H1 (cell line): ENCODE data around the gene TSR3. TPM values are rescaled to one million over a fixed set of nuclear protein-coding genes. Genes with fewer than 3 reads are reported as not detected.

Source experiments
- CTCF ChIA-PET: fragments of 300-600 bp; sonication (Branson Sonifier 250); formaldehyde crosslinking; loops from one replicate; lab custom pipeline; 2021; ENCODE audit not compliant: partially characterized antibody; lab: Charles Lee
- POLR2A ChIA-PET: fragments of 300-600 bp; sonication (Branson Sonifier 250); formaldehyde crosslinking; loops from one replicate; lab custom pipeline; 2021; ENCODE audit warnings: inconsistent platforms; ENCODE audit not compliant: partially characterized antibody; lab: Charles Lee
- DNase-seq, 2 experiments: peaks; one replicate each; pipeline versions ENCODE4 v3.0.0 to v3.0.0-alpha.2; 2010 to 2022; ENCODE audit warnings: low spot score in 2 of 2, low read depth in 1 of 2, mixed read lengths in 1 of 2
- FAIRE-seq: peaks from 2 replicates; lab custom pipeline; 2011; peaks lifted over from hg19 to GRCh38; lab: Jason Lieb, UNC
- H2AFZ ChIP-seq: 2 replicates; pipeline ENCODE4 v1.8.1; 2012; ENCODE audit warnings: low read length, inconsistent platforms
- H2AK5ac ChIP-seq: 2 replicates; pipeline ENCODE4 v1.6.1; 2013; ENCODE audit warnings: low read depth, low read length
- H2BK120ac ChIP-seq: replicated peaks from 2 replicates; pipeline ENCODE3; 2013; ENCODE audit warnings: low read depth, low read length, inconsistent platforms
- H2BK12ac ChIP-seq: 2 replicates; pipeline ENCODE4 v1.6.1; 2013; ENCODE audit warnings: low read depth, low read length
- H2BK15ac ChIP-seq: 2 replicates; pipeline ENCODE4 v1.6.1; 2013; ENCODE audit warnings: low read length
- H2BK20ac ChIP-seq: 2 replicates; pipeline ENCODE4 v1.6.1; 2013; ENCODE audit warnings: low read length
- H2BK5ac ChIP-seq: 2 replicates; pipeline ENCODE4 v1.6.1; 2013; ENCODE audit warnings: low read depth, low read length
- H3K14ac ChIP-seq: 2 replicates; pipeline ENCODE4 v1.6.1; 2013; ENCODE audit warnings: inconsistent platforms; ENCODE audit not compliant: insufficient read length
- H3K18ac ChIP-seq: 2 replicates; pipeline ENCODE4 v1.6.1; 2013; ENCODE audit warnings: low read length; ENCODE audit errors: extremely low read depth
- H3K23ac ChIP-seq: 2 replicates; pipeline ENCODE4 v1.6.1; 2013; ENCODE audit warnings: inconsistent platforms; ENCODE audit not compliant: insufficient read length
- H3K23me2 ChIP-seq: 2 replicates; pipeline ENCODE4 v1.6.1; 2013; ENCODE audit warnings: low read depth, low read length
- H3K27ac ChIP-seq: 2 replicates; pipeline ENCODE4 v1.6.1; 2011; ENCODE audit warnings: low read depth, low read length, inconsistent platforms
- H3K27me3 ChIP-seq, 4 experiments: replicated peaks in 1 of 4; 1 replicate in 1 of 4; 2 replicates in 3 of 4; pipeline versions ENCODE4 v1.6.1 to v1.8.1; 2011 to 2013; ENCODE audit warnings: low read length in 3 of 4, mild to moderate bottlenecking in 3 of 4, inconsistent platforms in 2 of 4, mixed read lengths in 2 of 4, moderate library complexity in 1 of 4; ENCODE audit not compliant: control insufficient read depth in 3 of 4, insufficient read depth in 3 of 4; ENCODE audit errors: extremely low read depth in 1 of 4
- H3K36me3 ChIP-seq, 4 experiments: 2 replicates each; pipeline versions ENCODE4 v1.6.1 to v1.8.1; 2011 to 2013; ENCODE audit warnings: mild to moderate bottlenecking in 4 of 4, low read length in 3 of 4, moderate library complexity in 2 of 4, control low read depth in 1 of 4, inconsistent platforms in 1 of 4; ENCODE audit not compliant: insufficient read depth in 4 of 4, control insufficient read depth in 2 of 4
- H3K4ac ChIP-seq: replicated peaks from 2 replicates; pipeline ENCODE3; 2013; ENCODE audit warnings: low read length, low read depth, mixed read lengths, inconsistent platforms; ENCODE audit not compliant: insufficient read length
- H3K4me1 ChIP-seq, 4 experiments: replicated peaks in 1 of 4; 1 replicate in 1 of 4; 2 replicates in 3 of 4; pipeline versions ENCODE4 v1.6.1 to v1.8.1; 2011 to 2013; ENCODE audit warnings: low read length in 3 of 4, inconsistent platforms in 2 of 4, mixed read lengths in 1 of 4; ENCODE audit not compliant: insufficient read depth in 4 of 4, control insufficient read depth in 3 of 4
- H3K4me2 ChIP-seq, 2 experiments: 2 replicates each; pipeline versions ENCODE4 v1.6.1 to v1.8.1; 2011 to 2013; ENCODE audit warnings: low read depth in 2 of 2, low read length in 2 of 2, control low read depth in 1 of 2, inconsistent platforms in 1 of 2, mild to moderate bottlenecking in 1 of 2; ENCODE audit not compliant: insufficient read depth in 1 of 2
- H3K4me3 ChIP-seq, 4 experiments: fragments of 200-600, 300-600 bp in 1 of 4; sonication (generic), shearing (Covaris generic), sonication (Bioruptor Twin) in 1 of 4; 2 replicates each; pipeline versions ENCODE4 v1.5.1 to v1.8.1; 2011 to 2016; ENCODE audit warnings: low read length in 4 of 4, low read depth in 3 of 4, control low read depth in 2 of 4, inconsistent platforms in 2 of 4, mild to moderate bottlenecking in 2 of 4, mixed read lengths in 1 of 4, moderate library complexity in 1 of 4; ENCODE audit not compliant: insufficient read depth in 2 of 4; ENCODE audit errors: extremely low read depth in 1 of 4
- H3K56ac ChIP-seq: replicated peaks from 2 replicates; pipeline ENCODE3; 2013; ENCODE audit warnings: low read depth, mild to moderate bottlenecking, mixed read lengths, low read length, inconsistent platforms; ENCODE audit not compliant: insufficient read length
- H3K79me1 ChIP-seq: 2 replicates; pipeline ENCODE4 v1.6.1; 2013; ENCODE audit warnings: low read depth, low read length, control low read depth
- H3K79me2 ChIP-seq, 2 experiments: 2 replicates each; pipeline versions ENCODE4 v1.6.1 to v1.8.1; 2012 to 2013; ENCODE audit warnings: low read length in 2 of 2, mild to moderate bottlenecking in 2 of 2, inconsistent platforms in 1 of 2; ENCODE audit not compliant: insufficient read depth in 2 of 2, control insufficient read depth in 1 of 2
- H3K9ac ChIP-seq, 4 experiments: replicated peaks in 1 of 4; 1 replicate in 1 of 4; 2 replicates in 3 of 4; pipeline versions ENCODE4 v1.6.1 to v1.8.1; 2011 to 2013; ENCODE audit warnings: low read depth in 3 of 4, low read length in 3 of 4, control low read depth in 2 of 4, mild to moderate bottlenecking in 2 of 4, moderate library complexity in 2 of 4, inconsistent platforms in 1 of 4; ENCODE audit errors: extremely low read depth in 1 of 4
- H3K9me3 ChIP-seq, 2 experiments: 2 replicates each; pipeline versions ENCODE4 v1.6.1 to v1.8.1; 2012 to 2013; ENCODE audit warnings: mild to moderate bottlenecking in 2 of 2, moderate library complexity in 2 of 2, control low read depth in 1 of 2, inconsistent platforms in 1 of 2, low read depth in 1 of 2, low read length in 1 of 2, mixed read lengths in 1 of 2; ENCODE audit not compliant: insufficient read depth in 2 of 2
- H4K20me1 ChIP-seq, 2 experiments: replicated peaks in 1 of 2; 2 replicates each; pipeline versions ENCODE3 to v1.8.1; 2011 to 2013; ENCODE audit warnings: inconsistent platforms in 2 of 2, low read length in 2 of 2, mild to moderate bottlenecking in 1 of 2; ENCODE audit not compliant: insufficient read depth in 2 of 2, control insufficient read depth in 1 of 2
- H4K5ac ChIP-seq: 2 replicates; pipeline ENCODE4 v1.6.1; 2013; ENCODE audit warnings: low read length, low read depth, mixed read lengths, inconsistent platforms; ENCODE audit not compliant: insufficient read length
- H4K8ac ChIP-seq: 2 replicates; pipeline ENCODE4 v1.8.0; 2013; ENCODE audit warnings: mild to moderate bottlenecking, moderate library complexity, low read length, inconsistent platforms; ENCODE audit not compliant: insufficient read depth; ENCODE audit errors: extremely low read depth
- H4K91ac ChIP-seq: replicated peaks from 2 replicates; pipeline ENCODE3; 2013; ENCODE audit warnings: low read length, mixed read lengths, inconsistent platforms; ENCODE audit not compliant: insufficient read length
- CTBP2 ChIP-seq: IDR thresholded peaks from 2 replicates; pipeline ENCODE4 v1.7.0; 2011; ENCODE audit warnings: borderline replicate concordance, mild to moderate bottlenecking, moderate library complexity, mixed read lengths, low read length; ENCODE audit not compliant: insufficient read depth, insufficient read length
- EP300 ChIP-seq, 2 experiments: IDR thresholded peaks; 1 replicate in 1 of 2; 2 replicates in 1 of 2; pipeline ENCODE4 v1.6.1; 2011 to 2012; ENCODE audit warnings: low read depth in 2 of 2, low read length in 2 of 2, mild to moderate bottlenecking in 2 of 2, borderline replicate concordance in 1 of 2, inconsistent platforms in 1 of 2, moderate library complexity in 1 of 2
- EZH2 ChIP-seq: fragments of 200-600 bp; sonication (generic); IDR thresholded peaks from 2 replicates; pipeline ENCODE4 v1.7.1; 2012; ENCODE audit warnings: low read depth, mild to moderate bottlenecking, moderate library complexity, low read length, inconsistent platforms; ENCODE audit not compliant: severe bottlenecking
- GABPA ChIP-seq: IDR thresholded peaks from 2 replicates; pipeline ENCODE4 v1.6.1; 2011; ENCODE audit warnings: mild to moderate bottlenecking, low read length, moderate library complexity, borderline replicate concordance; ENCODE audit not compliant: insufficient read depth
- POLR2AphosphoS5 ChIP-seq: IDR thresholded peaks from 2 replicates; pipeline ENCODE4 v1.6.1; 2011; ENCODE audit warnings: low read depth, low read length
- RAD21 ChIP-seq, 2 experiments: IDR thresholded peaks in 1 of 2; conservative IDR thresholded peaks in 1 of 2; 2 replicates each; pipeline ENCODE4 v1.6.1; 2011; ENCODE audit warnings: low read depth in 2 of 2, low read length in 2 of 2, improper control_type of control experiment in 1 of 2, inconsistent platforms in 1 of 2, mild to moderate bottlenecking in 1 of 2, moderate library complexity in 1 of 2
- SAP30 ChIP-seq: fragments of 300-600 bp; sonication (generic); IDR thresholded peaks from 2 replicates; pipeline ENCODE4 v1.7.1; 2012; ENCODE audit warnings: low read length, moderate library complexity, mild to moderate bottlenecking, inconsistent platforms; ENCODE audit not compliant: insufficient read depth, insufficient replicate concordance
- SP2 ChIP-seq: IDR thresholded peaks from 2 replicates; pipeline ENCODE4 v1.6.1; 2012; ENCODE audit warnings: mild to moderate bottlenecking, low read length, inconsistent platforms
- YY1 ChIP-seq: IDR thresholded peaks from 2 replicates; pipeline ENCODE4 v1.6.1; 2011; ENCODE audit warnings: low read depth, mild to moderate bottlenecking, low read length
- WGBS, 2 experiments: shearing (Covaris generic) in 1 of 2; methylation state at CpG; one replicate each; pipeline versions ENCODE4 v1.1.6 to v1.1.7; 2013 to 2015; ENCODE audit warnings: low lambda C conversion rate in 2 of 2, mixed read lengths in 2 of 2, inconsistent platforms in 1 of 2, low coverage in 1 of 2, missing lambda C conversion rate in 1 of 2; ENCODE audit not compliant: insufficient replicate concordance in 2 of 2, insufficient coverage in 1 of 2, insufficient read length in 1 of 2; ENCODE audit errors: extremely low coverage in 1 of 2, missing lambda C conversion rate in 1 of 2; 5-methylcytosine and 5-hydroxymethylcytosine counted together
- polyA plus RNA-seq, 7 experiments: library from polyadenylated mRNA; depleted of rRNA in 3 of 7; stranded (reverse) in 5 of 7; unstranded in 2 of 7; fragments of >200 nt in 5 of 7; fragments of 200-250 nt in 2 of 7; gene quantifications; 1 replicate in 5 of 7; 2 replicates in 1 of 7; 4 replicates in 1 of 7; pipeline versions ENCODE4 v1.2.1 to v1.2.3, GENCODE V29; 2011 to 2013; ENCODE audit warnings: missing spikeins in 2 of 7, mixed read lengths in 2 of 7
- total RNA-seq: library from RNA; stranded (reverse); fragmentation: NEBNext Ultra II Directional; extraction: Animal tissue kit (Norgen Biotek cat#: 25700); gene quantifications from 2 replicates; pipeline ENCODE4 v1.2.1, GENCODE V29; 2021
- TF ChIP-seq, protein P1 (sequence below): IDR thresholded peaks from 2 replicates; pipeline ENCODE4 v1.6.1; 2012; ENCODE audit warnings: inconsistent platforms
- TF ChIP-seq, protein P2 (sequence below): IDR thresholded peaks from 2 replicates; pipeline ENCODE4 v1.6.1; 2012; ENCODE audit warnings: inconsistent platforms

Gene TSR3
- total and polyA plus RNA-seq, 2 of the 8 experiments (the other 6 are each of a cell fraction or from before 2014, with no cell fraction given) = 43.1 to 52.3 TPM

- H3K56ac ChIP-seq = no peak overlapping the region
- no peak overlapping the region for H3K23ac ChIP-seq
- FAIRE-seq (no peak), DNase-seq (no peak)
- H3K14ac ChIP-seq = no peak overlapping the region
- no peak overlapping the region for H2AK5ac ChIP-seq
- H2BK5ac ChIP-seq = no peak overlapping the region
- peaks cover 14% of the 10 kb centered on the region for H3K23me2 ChIP-seq
- H3K79me1 ChIP-seq = peaks cover 16% of the 10 kb centered on the region
- peaks cover 0 to 7% (median 4%) of the 10 kb centered on the region in 4 experiments; a peak in 3 of 7 replicates for H3K4me1 ChIP-seq
- peaks cover 0 to 35% of the 10 kb centered on the region in 2 experiments; a peak in 2 of 4 replicates for H3K79me2 ChIP-seq
- no peak overlapping the region for H4K5ac ChIP-seq
- H3K4ac ChIP-seq = no peak overlapping the region
- no peak overlapping the region for H2BK15ac ChIP-seq
- H3K4me3 ChIP-seq = no peak overlapping the region
- CTCF ChIA-PET = interaction anchor here (1.0 to 11.1 kb wide), 3 partner anchors 13 to 34 kb away, joined by 3 to 52 read pairs (median 43); partner anchors contain the start of gene BAIAP3
- peaks cover 4 to 9% (median 5%) of the 10 kb centered on the region in 4 experiments; a peak in 4 of 8 replicates for H3K36me3 ChIP-seq
- no peak overlapping the region for H3K27ac ChIP-seq
- H2AFZ ChIP-seq = no peak overlapping the region
- 89% methylated on average over 17 of the region's 17 CpGs; no CpG with 5 or more reads in 1 of the 2 experiments for WGBS, 2 experiments
- H3K9ac ChIP-seq = no peak overlapping the region
- no peak overlapping the region for H2BK20ac ChIP-seq
- H3K4me2 ChIP-seq = no peak overlapping the region; a peak in 1 of 4 replicates
- POLR2A ChIA-PET = interaction anchor here (1.3 to 2.2 kb wide), 3 partner anchors 15 to 83 kb away, joined by 3 to 8 read pairs (median 3); no protein-coding TSS in a partner anchor
- H4K8ac ChIP-seq = no peak overlapping the region
- no peak overlapping the region for H2BK120ac ChIP-seq
- H3K9me3 ChIP-seq = no peaks in the 10 kb centered on the region
- H4K20me1 ChIP-seq = peaks cover 0 to 10% of the 10 kb centered on the region in 2 experiments
- no peaks in the 10 kb centered on the region for H3K27me3 ChIP-seq
- H4K91ac ChIP-seq = no peak overlapping the region
- H3K18ac ChIP-seq = no peak overlapping the region
- no peak overlapping the region for H2BK12ac ChIP-seq
- TF ChIP-seq, protein P1, sequence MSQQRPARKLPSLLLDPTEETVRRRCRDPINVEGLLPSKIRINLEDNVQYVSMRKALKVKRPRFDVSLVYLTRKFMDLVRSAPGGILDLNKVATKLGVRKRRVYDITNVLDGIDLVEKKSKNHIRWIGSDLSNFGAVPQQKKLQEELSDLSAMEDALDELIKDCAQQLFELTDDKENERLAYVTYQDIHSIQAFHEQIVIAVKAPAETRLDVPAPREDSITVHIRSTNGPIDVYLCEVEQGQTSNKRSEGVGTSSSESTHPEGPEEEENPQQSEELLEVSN = no peak
- TF ChIP-seq POLR2AphosphoS5 = no peak
- no peak for TF ChIP-seq GABPA
- no peak for TF ChIP-seq EP300 (IDR thresholded peaks at IDR 0.05; ENCODE audit: borderline replicate concordance in 1 of 2, low read depth in 2 of 2, low read length in 2 of 2)
- TF ChIP-seq YY1 = no peak
- TF ChIP-seq SP2 = no peak
- TF ChIP-seq EZH2 = no peak
- TF ChIP-seq, protein P2, sequence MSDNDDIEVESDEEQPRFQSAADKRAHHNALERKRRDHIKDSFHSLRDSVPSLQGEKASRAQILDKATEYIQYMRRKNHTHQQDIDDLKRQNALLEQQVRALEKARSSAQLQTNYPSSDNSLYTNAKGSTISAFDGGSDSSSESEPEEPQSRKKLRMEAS = no peak
- TF ChIP-seq CTBP2 = no peak
- no peak for TF ChIP-seq RAD21 (IDR thresholded peaks at IDR 0.05 in 1 of 2, conservative IDR thresholded peaks at IDR 0.05 in 1 of 2; ENCODE audit: low read depth in 2 of 2, low read length in 2 of 2)
- no peak for TF ChIP-seq SAP30
Observed at GRCh38 chr16:1349951-1350350, 1.7 kb downstream of the TSR3 start.
